HG03469 (cell line): Measurements from ENCODE around the gene HSPA13.
A peak's percentile ranks its signal among the peaks of the same experiment; 100 is the strongest.
"Not testable (repeated sequence)": the region's sequence is repeated elsewhere in the genome, so short reads cannot be mapped to it uniquely, and the experiment has no call there.

ENCODE experiments used
- ATAC-seq: cut with Tn5 transposase; IDR thresholded peaks from one replicate; pipeline ENCODE4 v1.9.1; 2021; ENCODE audit warnings: mild to moderate bottlenecking, moderate library complexity, moderate number of reproducible peaks; ENCODE audit not compliant: unreplicated experiment

HSPA13 gene

DNA sequence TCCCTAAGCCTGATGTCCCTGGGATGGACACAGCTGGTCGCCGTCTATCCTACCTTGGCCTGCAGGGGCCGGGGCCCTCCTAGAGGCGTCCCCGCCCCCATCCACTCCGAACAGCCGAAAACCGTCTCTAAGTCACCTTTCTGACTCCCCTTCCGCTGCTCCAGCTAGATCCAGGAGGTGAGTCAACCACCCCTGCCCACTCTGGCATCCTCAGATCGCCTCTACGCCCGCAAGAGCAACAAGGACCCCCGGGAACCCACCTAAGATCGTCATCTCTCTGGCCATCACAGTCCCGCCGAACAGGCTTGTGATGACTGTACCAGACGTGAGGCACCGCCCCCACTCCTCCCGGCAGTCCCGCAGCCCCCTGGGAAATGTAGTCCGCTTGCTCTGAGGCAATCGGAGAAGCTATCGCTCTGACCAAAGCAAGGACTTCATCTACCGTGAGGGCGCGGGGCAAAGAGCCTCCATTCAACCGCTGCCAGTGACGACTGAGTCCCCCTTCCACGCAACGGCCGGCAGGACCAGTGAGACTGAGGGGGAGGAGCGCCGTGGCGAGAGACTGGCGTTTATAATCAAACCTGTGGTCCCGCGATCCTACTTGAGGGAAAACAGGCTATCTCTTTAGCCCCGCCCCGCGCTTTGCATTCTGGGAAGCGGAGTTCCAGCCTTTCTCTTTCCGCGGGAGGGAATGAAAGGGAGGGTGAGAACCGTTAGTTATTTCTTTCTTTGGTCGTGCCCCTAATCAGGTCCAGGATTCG, at the start of gene HSPA13:
Gene HSPA13 (minus strand): TSS at position 312 of the 761 bp plus-strand sequence. CDS start 27 bp downstream, at position 285.
- ATAC-seq, result peak; percentile 98

DNA sequence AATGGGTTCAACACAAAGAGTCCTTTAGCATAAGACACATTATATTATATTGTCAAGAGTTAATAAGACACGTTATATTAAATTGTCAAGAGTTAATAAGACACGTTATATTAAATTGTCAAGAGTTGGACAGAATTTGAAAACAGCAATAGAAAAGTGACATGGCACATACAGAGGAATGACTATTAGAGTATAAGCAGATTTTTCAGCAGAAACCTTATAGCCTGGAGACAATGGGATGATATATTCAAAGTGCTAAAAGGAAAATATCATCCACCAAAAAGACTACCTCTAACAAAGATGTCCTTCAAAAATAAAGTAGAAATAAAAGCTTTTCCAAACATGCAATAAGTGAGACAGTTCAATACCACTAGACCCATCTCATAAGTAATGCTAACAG, 36.0 kb upstream of the HSPA13 start:
- no peak for ATAC-seq

DNA sequence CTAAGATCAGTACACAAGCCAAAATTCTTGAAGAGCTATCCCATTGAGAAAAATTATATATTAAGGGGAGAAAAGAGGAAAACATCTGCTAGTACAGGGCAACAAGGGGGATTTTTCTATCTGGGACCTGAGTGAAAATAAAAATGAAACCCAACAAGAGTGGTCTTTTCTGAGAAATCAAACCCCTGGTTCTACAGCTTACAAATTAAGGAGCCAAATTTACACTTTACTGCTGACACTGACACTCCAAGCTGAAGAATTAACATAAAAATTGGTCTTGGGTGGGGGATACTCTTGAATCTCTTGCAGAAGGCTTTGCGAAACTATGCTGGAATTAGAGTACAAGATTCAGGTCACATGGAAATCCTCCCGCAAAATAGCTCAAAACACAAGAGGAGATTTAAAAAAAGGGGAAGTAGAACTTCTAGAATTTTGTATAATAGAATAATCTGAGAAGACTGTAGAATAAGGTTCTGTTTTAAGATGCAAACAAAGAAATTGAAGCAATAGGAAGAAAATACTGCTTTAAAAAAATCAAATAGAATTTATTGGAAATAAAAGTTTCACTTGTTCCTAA, 32.1 kb upstream of the HSPA13 start:
- no peak for ATAC-seq

GRCh38 chr21:14405962-14406361, 23.0 kb upstream of the HSPA13 start:
- no peak for ATAC-seq

- no peak for ATAC-seq
Measured at GRCh38 chr21:14405225-14405624, 22.3 kb upstream of the HSPA13 start.

DNA sequence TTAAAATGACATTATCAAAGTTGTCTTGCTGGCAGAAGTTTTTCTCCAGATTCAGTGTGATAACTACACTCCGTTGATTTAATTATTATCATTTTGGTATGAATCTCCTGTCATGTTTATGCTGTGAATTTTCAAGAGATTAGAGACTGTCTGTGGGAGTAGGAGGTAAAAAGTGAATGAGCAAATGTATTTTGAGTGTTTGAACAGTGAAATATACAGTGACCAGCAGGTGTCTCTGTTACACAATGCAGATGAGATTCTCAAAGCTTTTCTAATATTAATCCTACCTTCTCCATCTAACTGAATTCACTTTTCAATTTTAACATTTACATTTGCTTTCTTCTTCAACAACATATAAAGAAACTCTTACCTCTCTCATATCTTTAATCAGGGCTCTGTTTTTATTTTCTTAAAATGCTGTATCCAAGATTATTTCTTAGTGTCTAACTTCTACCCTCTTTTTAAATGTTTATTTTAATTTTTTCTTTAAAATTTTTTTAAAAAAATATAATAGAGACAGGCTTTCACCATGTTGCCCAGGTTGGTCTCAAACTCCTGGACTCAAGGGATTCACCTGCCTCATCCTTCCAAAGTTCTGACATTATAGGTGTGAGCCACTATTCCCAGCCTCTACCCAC, 20.9 kb upstream of the HSPA13 start:
- ATAC-seq, result peak; percentile 61

- ATAC-seq, result no peak
Measured at GRCh38 chr21:14401217-14401616, 18.3 kb upstream of the HSPA13 start.

- no peak for ATAC-seq
Measured at GRCh38 chr21:14388282-14388681, 5.3 kb upstream of the HSPA13 start.

DNA sequence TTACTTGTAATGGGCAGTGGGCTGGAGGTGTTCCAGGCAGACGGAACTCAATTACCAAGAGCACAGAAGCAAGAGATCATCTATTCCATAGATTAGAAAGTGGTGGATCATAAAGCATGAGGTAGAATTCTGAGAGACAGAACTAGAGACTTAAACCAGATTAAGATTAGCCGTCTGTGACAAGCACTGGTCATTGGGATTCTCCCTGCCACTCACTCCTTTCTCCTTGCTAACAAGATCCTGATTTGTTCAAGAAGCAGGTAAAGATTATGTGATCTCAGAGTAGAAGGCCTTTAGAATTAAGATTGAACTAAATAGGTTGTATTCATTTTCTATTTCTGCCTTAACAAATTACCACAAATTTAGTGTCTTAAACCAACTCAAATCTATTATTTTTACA, 1.5 kb upstream of the HSPA13 start:
- ATAC-seq, result no peak

GRCh38 chr21:14383596-14384180, 742 bp upstream of the HSPA13 start:
- ATAC-seq, result peak; percentile 8

GRCh38 chr21:14382486-14382834, 486 bp downstream of the HSPA13 start:
- ATAC-seq, result no peak

DNA sequence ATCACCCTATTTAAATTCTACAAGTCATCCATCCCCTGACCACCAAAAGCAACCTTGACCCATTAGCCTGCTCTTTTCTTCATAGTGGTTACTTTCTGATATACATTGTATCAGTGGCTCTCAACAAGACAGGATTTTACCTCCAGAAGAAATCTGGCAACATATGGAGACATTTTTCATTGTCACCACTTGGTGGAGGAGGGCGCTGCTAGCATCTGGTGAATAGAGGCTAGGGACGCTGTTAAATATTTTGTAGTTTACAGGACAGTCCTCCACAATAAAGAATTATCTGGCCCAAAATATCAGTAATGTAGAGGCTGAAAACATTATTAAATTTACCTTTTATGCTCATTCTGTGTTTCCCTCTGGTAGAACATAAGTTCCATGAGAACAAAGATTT, 6.1 kb downstream of the HSPA13 start:
- no peak for ATAC-seq

- ATAC-seq, result no peak
Measured at GRCh38 chr21:14366998-14367397, 15.9 kb downstream of the HSPA13 start.

DNA sequence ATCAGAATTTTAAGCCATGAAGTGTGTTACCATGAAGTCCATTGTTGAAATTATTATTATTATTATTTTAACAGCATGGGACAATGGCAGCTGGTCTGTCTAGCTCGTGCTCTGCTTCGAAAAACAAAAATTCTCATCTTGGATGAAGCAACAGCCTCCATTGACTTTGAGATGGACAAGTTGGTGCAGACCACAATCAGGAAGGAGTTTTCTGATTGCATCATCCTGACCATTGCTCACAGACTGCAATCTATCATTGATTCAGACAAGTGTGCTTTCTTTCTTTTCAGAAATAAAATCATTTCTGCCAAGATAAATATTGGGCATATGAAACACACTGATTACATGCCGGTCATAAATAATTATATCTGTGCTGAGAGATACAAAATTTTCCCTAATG, 21.0 kb downstream of the HSPA13 start:
- no peak for ATAC-seq

DNA sequence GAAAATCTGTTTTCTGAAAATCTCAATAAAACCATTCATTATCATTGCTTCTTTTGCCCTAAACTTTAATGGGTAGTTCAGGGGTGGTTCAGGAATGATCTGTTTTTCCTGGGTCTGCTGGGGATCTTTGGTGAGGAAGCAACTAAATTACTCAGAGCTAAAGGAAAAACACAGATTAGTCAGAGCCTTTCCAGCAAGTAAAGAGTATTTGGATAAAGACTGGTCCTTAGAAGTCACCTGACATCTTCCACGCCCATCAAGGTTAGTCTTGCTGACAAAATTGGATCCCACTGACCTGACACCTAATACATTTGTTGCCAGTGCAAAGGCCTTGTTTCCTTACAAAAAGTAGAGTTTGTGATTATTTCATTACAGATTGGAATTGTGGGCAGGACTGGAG, 24.2 kb downstream of the HSPA13 start:
- ATAC-seq, result no peak

DNA sequence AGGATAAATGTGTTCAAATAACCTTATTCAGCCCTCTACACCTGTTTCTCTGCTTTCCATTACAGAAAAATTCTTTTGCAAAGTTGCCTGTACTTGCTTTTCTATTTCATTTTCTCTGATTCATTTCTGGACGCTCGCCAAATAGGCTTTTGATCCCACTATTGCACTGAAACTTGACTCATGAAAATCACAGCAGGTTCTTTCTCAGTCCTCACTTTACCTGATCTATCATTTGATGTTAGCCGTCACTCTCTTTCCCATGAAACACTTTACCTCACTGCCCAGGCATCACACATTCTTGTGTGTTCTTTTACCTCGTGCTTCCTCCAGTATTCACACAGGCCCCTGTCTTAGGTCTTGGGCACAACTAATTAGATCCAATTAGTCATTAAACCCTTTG, 26.2 kb downstream of the HSPA13 start:
- ATAC-seq, result no peak

GRCh38 chr21:14354515-14354914, 28.4 kb downstream of the HSPA13 start:
- no peak for ATAC-seq

DNA sequence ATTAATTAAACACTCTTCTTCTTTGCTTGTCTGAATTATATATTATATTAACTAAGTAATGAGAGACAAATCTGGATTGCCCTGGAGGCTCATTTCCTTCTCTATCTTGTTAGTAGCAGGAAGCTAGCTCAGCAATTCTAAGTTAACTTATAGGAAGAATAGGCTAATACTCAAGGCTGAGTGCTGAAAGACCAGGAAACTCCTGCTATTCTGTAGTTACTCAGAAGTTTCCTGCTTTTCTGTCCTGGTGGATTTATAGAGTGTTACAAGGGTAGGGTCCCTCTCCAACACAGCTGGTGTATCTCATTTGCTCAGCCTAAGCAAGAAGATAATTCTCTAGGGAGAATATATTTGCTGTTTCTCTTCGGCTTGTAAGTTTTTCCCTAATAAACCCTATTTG, 29.2 kb downstream of the HSPA13 start:
- ATAC-seq, result no peak

- no peak for ATAC-seq
Measured at GRCh38 chr21:14353231-14353630, 29.7 kb downstream of the HSPA13 start.

DNA sequence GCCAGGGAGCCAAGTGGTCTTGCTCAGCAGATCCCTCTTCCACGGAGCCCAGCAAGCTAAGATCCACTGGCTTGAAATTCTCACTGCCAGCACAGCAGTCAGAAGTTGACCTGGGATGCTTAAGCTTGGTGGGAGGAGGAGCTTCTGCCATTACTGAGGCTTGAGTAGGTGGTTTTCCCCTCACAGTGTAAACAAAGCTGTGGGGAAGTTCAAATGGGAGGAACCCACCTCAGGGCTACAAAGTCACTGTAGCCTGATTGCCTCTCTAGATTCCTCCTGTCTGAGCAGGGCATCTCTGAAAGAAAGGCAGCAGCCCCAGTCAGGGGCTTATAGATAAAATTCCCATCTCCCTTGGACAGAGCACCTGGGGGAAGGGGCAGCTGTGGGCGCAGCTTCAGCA, 55.6 kb downstream of the HSPA13 start:
- ATAC-seq, result not testable (repeated sequence)

DNA sequence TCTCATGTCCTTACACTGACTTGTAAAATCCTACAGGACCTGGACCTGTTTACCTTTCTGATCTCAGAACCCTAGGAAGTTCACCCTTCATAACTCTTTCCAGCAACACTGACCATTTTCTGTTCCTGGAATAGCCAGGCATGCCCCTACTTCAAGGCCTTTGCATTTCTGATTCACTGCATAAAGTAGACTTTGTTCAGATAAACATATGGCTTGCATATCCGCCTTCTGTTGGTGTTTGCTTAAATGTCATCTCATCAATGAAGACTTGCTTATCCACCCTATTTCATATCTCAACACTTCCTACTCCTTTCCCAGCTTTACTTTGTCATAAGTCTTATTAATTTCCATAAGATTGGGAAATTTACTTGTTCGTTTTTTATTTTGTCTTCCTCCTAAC, 57.4 kb downstream of the HSPA13 start:
- no peak for ATAC-seq
